Measurements from ENCODE around the gene DNASE1L3. TPM values are rescaled to one million over a fixed set of nuclear protein-coding genes. Genes with fewer than 3 reads are reported as not detected.

Gene DNASE1L3
- total and polyA plus RNA-seq, 11 donors = 0.44 to 4.1 (median 1.2) TPM

GRCh38 chr3:58206406-58207011 is 4.3 kb downstream of the DNASE1L3 start:
- TF ChIP-seq, protein P1, sequence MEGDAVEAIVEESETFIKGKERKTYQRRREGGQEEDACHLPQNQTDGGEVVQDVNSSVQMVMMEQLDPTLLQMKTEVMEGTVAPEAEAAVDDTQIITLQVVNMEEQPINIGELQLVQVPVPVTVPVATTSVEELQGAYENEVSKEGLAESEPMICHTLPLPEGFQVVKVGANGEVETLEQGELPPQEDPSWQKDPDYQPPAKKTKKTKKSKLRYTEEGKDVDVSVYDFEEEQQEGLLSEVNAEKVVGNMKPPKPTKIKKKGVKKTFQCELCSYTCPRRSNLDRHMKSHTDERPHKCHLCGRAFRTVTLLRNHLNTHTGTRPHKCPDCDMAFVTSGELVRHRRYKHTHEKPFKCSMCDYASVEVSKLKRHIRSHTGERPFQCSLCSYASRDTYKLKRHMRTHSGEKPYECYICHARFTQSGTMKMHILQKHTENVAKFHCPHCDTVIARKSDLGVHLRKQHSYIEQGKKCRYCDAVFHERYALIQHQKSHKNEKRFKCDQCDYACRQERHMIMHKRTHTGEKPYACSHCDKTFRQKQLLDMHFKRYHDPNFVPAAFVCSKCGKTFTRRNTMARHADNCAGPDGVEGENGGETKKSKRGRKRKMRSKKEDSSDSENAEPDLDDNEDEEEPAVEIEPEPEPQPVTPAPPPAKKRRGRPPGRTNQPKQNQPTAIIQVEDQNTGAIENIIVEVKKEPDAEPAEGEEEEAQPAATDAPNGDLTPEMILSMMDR (IDR thresholded peaks at IDR 0.05) = no peak
- TF ChIP-seq POLR2A (IDR thresholded peaks at IDR 0.05) = no peak
- ATAC-seq (no peak), DNase-seq (no peak)
- H3K27ac ChIP-seq = no peak overlapping the region
- no peaks in the 10 kb centered on the region for H3K27me3 ChIP-seq
- H3K36me3 ChIP-seq = no peaks in the 10 kb centered on the region
- intact Hi-C loops (cut with DNase I) = no loop called here
- WGBS, 4 donors = 86 to 97% (median 90%) methylated on average over 5 of the region's 5 CpGs
- peaks cover 0 to 3% (median 0%) of the 10 kb centered on the region in 12 donors for H3K4me1 ChIP-seq
- no peak overlapping the region for H3K4me3 ChIP-seq
- peaks cover 0 to 5% (median 0%) of the 10 kb centered on the region in 12 donors for H3K9me3 ChIP-seq

- Histone ChIP-seq H3K4me3 (no peak overlapping the region), H3K27ac (no peak overlapping the region), H3K4me1 (peaks cover 0 to 9% (median 2%) of the 10 kb centered on the region in 12 donors), H3K9me3 (peaks cover 0 to 7% (median 0%) of the 10 kb centered on the region in 12 donors), H3K27me3 (no peaks in the 10 kb centered on the region), H3K36me3 (no peaks in the 10 kb centered on the region)
- 83 to 92% (median 89%) methylated on average over 4 of the region's 4 CpGs for WGBS, 4 donors
- intact Hi-C loops (cut with DNase I) = no loop called here
- TF ChIP-seq, protein P1 (IDR thresholded peaks at IDR 0.05) = no peak
- DNase-seq (no peak), ATAC-seq (no peak)
Observed at GRCh38 chr3:58205981-58206380, 4.8 kb downstream of the DNASE1L3 start.

DNA sequence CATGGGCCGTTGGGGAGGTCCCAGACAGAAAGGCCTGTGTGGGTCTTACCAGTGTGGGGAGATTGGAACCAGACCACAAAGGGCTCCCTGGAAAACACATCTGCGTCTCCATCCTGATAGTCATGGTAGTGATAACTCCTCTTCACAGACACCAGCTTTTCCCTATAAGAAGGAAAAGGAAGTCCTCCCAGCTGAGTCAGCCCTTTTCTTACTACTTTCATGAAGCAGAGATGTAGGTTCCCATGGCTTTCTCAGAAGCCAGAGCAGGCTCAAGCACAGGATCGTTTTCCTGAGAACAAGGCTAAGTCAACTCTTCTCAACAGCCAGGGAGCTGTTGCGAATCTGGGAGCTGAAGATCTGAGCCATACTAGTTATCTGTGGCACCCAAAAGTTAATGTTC is 6.1 kb downstream of the DNASE1L3 start:
- peaks cover 0 to 20% (median 7%) of the 10 kb centered on the region in 12 donors for H3K4me1 ChIP-seq
- WGBS, 4 donors = 84 to 92% (median 88%) methylated on average over 4 of the region's 4 CpGs
- H3K4me3 ChIP-seq = no peak overlapping the region
- intact Hi-C loops (cut with DNase I) = no loop called here
- no peak overlapping the region for H3K27ac ChIP-seq
- no peak for TF ChIP-seq POLR2A (IDR thresholded peaks at IDR 0.05)
- TF ChIP-seq, protein P1 (IDR thresholded peaks at IDR 0.05) = no peak
- DNase-seq (no peak), ATAC-seq (no peak)
- peaks cover 0 to 7% (median 0%) of the 10 kb centered on the region in 12 donors for H3K9me3 ChIP-seq
- H3K27me3 ChIP-seq = no peaks in the 10 kb centered on the region
- H3K36me3 ChIP-seq = no peaks in the 10 kb centered on the region

GRCh38 chr3:58203541-58203940 is 7.2 kb downstream of the DNASE1L3 start:
- Histone ChIP-seq H3K27ac (no peak overlapping the region), H3K27me3 (no peaks in the 10 kb centered on the region), H3K4me1 (peaks cover 0 to 31% (median 14%) of the 10 kb centered on the region in 12 donors), H3K36me3 (no peaks in the 10 kb centered on the region), H3K9me3 (peaks cover 0 to 7% (median 0%) of the 10 kb centered on the region in 12 donors), H3K4me3 (no peak overlapping the region)
- 90 to 92% (median 91%) methylated on average over 4 of the region's 4 CpGs for WGBS, 4 donors
- DNase-seq (no peak), ATAC-seq (no peak)
- TF ChIP-seq, protein P1 (IDR thresholded peaks at IDR 0.05) = no peak
- no peak for TF ChIP-seq POLR2A (IDR thresholded peaks at IDR 0.05)
- intact Hi-C loops (cut with DNase I) = no loop called here

Measured in heart left ventricle (tissue), 16 donors.